ENCODE results near the gene SKAP2.
"Not testable (repeated sequence)": the region's sequence is repeated elsewhere in the genome, so short reads cannot be mapped to it uniquely, and the experiment has no call there.

The SKAP2 gene

DNA sequence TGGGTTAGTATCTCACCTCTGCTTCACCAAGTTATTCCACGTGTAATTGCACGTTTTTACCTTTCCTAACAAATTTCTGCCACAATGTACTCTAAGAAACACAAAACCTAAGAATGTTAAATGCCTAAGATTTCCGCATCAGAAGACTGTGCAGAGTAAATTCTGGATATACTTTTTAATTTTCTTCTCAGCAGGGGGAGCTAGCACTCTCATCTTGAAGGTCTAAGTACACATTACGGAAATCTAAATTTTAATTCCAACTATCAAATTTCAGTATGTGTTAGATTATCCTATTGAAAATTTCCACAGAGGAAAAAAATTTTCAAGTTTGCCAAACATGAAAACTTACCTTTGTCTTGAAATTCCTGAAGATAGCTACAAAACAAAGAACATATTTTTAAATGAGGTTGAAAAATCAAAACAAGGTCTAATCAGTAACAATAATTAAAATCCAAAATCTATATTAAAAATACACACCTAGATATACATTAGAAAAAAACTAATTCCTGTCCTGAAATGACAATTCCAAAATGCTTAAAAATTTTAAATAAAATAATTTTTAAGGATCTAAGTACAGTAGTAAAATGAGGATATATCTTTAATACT is 10.5 kb downstream of the SKAP2 start:
- no peaks in the 10 kb centered on the region for H3K36me3 ChIP-seq (ENCODE audit: insufficient read depth, low read length)
- H3K27me3 ChIP-seq (ENCODE audit: insufficient read depth, low read length), result peaks cover 25% of the 10 kb centered on the region
- no peaks in the 10 kb centered on the region for H3K9me3 ChIP-seq (ENCODE audit: low read length)
- H2AFZ ChIP-seq (ENCODE audit: low read depth, low read length), result no peak overlapping the region
- no peak overlapping the region for H3K4me3 ChIP-seq (ENCODE audit: low read length)
- peaks cover 10% of the 10 kb centered on the region for H3K4me1 ChIP-seq (ENCODE audit: insufficient read depth, low read length)

DNA sequence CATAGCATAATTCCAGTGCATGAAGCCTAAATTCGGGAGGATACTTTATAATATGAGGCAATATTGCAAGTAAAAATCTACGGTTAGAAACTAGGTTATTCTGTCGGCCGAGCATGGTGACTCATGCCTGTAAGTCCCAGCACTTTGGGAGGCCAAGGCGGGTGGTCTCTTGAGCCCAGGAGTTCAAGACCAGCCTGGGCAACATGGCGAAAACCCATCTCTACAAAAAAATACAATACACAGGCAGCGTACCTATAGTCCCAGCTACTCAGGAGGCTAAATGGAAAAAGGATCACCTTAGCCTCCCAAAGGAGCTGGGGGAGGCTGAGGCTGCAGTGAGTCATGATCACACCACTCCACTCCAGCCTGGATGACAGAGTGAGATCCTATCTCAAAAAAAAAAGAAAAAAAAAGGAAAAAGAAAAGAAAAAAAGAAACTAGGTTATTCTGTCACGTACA is 14.2 kb downstream of the SKAP2 start:
- Histone ChIP-seq H3K4me3 (ENCODE audit: low read length) (no peak overlapping the region), H3K4me1 (ENCODE audit: insufficient read depth, low read length) (no peaks in the 10 kb centered on the region), H3K36me3 (ENCODE audit: insufficient read depth, low read length) (no peaks in the 10 kb centered on the region), H2AFZ (ENCODE audit: low read depth, low read length) (no peak overlapping the region), H3K27me3 (ENCODE audit: insufficient read depth, low read length) (no peaks in the 10 kb centered on the region), H3K9me3 (ENCODE audit: low read length) (no peaks in the 10 kb centered on the region)

DNA sequence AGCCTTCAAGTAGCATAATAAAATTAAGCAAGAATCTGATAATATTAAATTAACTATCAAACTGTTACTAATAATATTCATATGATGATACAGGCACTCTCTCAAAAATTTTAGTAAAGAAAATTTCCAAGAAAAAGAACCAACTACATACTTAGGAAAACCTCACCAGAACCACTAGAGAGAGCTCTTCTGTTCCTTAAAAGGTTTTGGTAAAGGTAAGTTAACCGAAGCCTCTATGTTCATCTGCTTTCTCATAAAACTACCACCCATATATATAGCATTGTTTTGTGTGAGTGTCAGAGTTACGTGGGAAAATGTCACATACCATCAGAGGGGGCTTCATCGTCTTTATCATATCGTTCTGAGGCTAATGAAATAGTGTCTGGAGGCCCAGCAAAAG is 20.7 kb downstream of the SKAP2 start:
- Histone ChIP-seq H3K27me3 (ENCODE audit: insufficient read depth, low read length) (no peaks in the 10 kb centered on the region), H2AFZ (ENCODE audit: low read depth, low read length) (no peak overlapping the region), H3K9me3 (ENCODE audit: low read length) (no peaks in the 10 kb centered on the region), H3K36me3 (ENCODE audit: insufficient read depth, low read length) (no peaks in the 10 kb centered on the region), H3K4me3 (ENCODE audit: low read length) (no peak overlapping the region), H3K4me1 (ENCODE audit: insufficient read depth, low read length) (no peaks in the 10 kb centered on the region)

GRCh38 chr7:26842897-26843296 is 21.5 kb downstream of the SKAP2 start:
- Histone ChIP-seq H3K4me3 (ENCODE audit: low read length) (no peak overlapping the region), H3K9me3 (ENCODE audit: low read length) (no peaks in the 10 kb centered on the region), H3K36me3 (ENCODE audit: insufficient read depth, low read length) (no peaks in the 10 kb centered on the region), H3K27me3 (ENCODE audit: insufficient read depth, low read length) (no peaks in the 10 kb centered on the region), H2AFZ (ENCODE audit: low read depth, low read length) (no peak overlapping the region), H3K4me1 (ENCODE audit: insufficient read depth, low read length) (no peaks in the 10 kb centered on the region)

DNA sequence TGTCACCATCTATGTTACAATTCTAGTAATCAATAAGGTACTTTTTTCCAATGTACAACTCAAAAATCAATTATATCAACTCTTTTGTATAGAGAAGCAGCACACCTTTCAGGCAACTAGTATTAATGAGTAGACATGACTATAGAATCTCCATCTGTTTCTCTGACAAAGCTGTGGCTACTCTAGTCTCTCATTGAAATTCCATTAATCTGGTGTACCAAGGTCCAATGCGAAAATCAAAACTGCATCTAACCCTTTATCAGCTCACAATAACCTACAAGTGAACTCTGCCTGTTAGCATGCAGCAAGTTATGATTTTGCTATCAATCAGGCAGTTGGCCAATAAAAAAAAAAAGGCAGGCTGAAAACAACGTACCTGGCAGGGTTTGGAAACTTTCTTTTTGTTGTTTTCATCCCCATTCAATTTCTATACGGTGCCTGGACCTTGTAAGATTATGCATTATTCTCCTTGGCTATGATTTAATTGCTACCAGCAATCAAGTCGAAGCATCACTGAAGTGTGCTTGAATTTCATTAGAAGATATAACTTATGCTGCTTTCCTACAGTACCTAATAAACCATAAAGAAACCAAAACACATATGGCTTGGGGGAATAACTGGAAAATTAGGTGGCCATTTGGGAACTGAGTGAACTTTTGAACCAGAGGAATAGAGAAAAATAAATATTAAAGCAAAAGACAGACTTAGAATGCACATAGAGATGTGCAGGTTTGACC is 23.2 kb downstream of the SKAP2 start:
- no peaks in the 10 kb centered on the region for H3K9me3 ChIP-seq (ENCODE audit: low read length)
- H3K4me1 ChIP-seq (ENCODE audit: insufficient read depth, low read length), result no peaks in the 10 kb centered on the region
- no peak overlapping the region for H3K4me3 ChIP-seq (ENCODE audit: low read length)
- H3K36me3 ChIP-seq (ENCODE audit: insufficient read depth, low read length), result no peaks in the 10 kb centered on the region
- H3K27me3 ChIP-seq (ENCODE audit: insufficient read depth, low read length), result no peaks in the 10 kb centered on the region
- no peak overlapping the region for H2AFZ ChIP-seq (ENCODE audit: low read depth, low read length)

DNA sequence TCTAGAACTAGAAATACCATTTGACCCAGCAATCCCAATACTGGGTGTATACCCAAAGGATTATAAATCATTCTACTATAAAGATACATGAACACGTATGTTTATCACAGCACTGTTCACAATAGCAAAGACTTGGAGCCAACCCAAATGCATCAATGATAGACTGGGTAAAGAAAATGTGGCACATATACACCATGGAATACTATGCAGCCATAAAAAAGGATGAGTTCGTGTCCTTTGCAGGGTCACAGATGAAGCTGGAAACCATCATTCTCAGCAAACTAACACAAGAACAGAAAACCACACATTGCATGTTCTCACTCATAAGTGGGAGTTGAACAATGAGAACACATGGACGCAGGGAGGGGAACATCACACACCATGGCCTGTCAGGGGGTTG is 27.6 kb downstream of the SKAP2 start:
- H3K36me3 ChIP-seq (ENCODE audit: insufficient read depth, low read length), result not testable (repeated sequence)

DNA sequence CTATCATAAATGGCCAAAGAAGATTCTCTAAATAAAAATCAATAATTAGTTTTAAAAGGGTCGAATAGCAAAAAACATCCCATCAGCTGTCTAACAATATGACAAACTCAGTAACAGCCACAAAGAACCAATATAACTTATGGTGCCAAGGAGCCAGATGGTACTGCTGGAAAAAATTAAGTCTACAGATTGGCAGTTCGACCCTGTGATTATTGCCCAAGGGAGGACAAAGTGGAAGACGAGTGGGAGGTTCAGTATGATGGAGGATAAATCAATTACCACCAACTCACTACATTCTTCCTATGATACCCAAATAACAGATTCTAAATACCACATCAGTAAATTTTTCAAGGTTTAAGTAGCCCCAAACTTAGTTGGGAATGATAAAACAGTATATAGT is 49.0 kb downstream of the SKAP2 start:
- Histone ChIP-seq H3K4me3 (ENCODE audit: low read length) (no peak overlapping the region), H2AFZ (ENCODE audit: low read depth, low read length) (no peak overlapping the region), H3K36me3 (ENCODE audit: insufficient read depth, low read length) (no peaks in the 10 kb centered on the region), H3K27me3 (ENCODE audit: insufficient read depth, low read length) (no peaks in the 10 kb centered on the region), H3K9me3 (ENCODE audit: low read length) (no peaks in the 10 kb centered on the region), H3K4me1 (ENCODE audit: insufficient read depth, low read length) (peaks cover 41% of the 10 kb centered on the region)

More for the DNA sequence above, 27.6 kb downstream of the SKAP2 start:
- H3K4me1 ChIP-seq (ENCODE audit: insufficient read depth, low read length); H3K4me3 ChIP-seq (ENCODE audit: low read length); H3K9me3 ChIP-seq (ENCODE audit: low read length); H2AFZ ChIP-seq (ENCODE audit: low read depth, low read length); H3K27me3 ChIP-seq (ENCODE audit: insufficient read depth, low read length): not testable (repeated sequence)

DNA sequence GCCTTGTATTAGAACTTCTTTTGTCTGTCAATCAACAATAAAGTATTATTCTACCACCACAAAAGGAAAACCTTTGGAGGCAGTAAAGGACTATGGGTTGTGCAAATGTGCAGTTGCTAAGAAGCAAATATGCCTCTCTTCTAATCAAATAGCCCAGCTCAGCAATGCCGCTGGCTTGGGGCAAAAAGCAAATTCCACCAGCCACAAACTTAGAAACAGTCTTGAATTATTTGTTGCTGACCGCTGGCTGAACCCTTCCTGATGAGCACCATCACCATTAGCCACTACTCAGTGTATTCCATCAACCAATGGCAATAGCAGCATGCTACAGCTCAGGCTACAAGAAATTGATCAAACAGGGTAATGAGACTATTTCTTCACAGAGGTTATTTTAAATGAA is 51.0 kb downstream of the SKAP2 start:
- H3K4me1 ChIP-seq (ENCODE audit: insufficient read depth, low read length), result peaks cover 41% of the 10 kb centered on the region
- H3K36me3 ChIP-seq (ENCODE audit: insufficient read depth, low read length), result no peaks in the 10 kb centered on the region
- H2AFZ ChIP-seq (ENCODE audit: low read depth, low read length), result no peak overlapping the region
- no peaks in the 10 kb centered on the region for H3K9me3 ChIP-seq (ENCODE audit: low read length)
- H3K27me3 ChIP-seq (ENCODE audit: insufficient read depth, low read length), result no peaks in the 10 kb centered on the region
- H3K4me3 ChIP-seq (ENCODE audit: low read length), result no peak overlapping the region

DNA sequence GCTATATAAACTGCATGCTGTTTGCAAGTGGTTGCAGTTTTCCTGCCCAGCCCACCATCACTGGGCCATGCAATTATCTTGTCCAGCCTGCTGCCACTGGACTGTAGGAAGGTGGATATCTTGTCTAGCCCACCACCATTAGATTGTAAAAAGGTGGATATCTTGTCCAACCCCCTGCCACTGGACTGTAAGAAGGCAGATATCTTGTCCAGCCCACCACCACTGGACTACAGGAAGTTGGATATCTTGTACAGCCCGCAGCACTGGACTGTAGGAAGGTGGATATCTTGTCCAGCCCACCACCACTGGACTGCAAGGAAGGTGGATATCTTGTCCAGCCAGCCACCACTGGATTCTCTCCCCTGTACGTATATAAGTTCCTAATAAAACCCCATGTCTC is 69.8 kb downstream of the SKAP2 start:
- no peaks in the 10 kb centered on the region for H3K27me3 ChIP-seq (ENCODE audit: insufficient read depth, low read length)
- no peaks in the 10 kb centered on the region for H3K36me3 ChIP-seq (ENCODE audit: insufficient read depth, low read length)
- H3K9me3 ChIP-seq (ENCODE audit: low read length), result no peaks in the 10 kb centered on the region
- no peak overlapping the region for H2AFZ ChIP-seq (ENCODE audit: low read depth, low read length)
- H3K4me3 ChIP-seq (ENCODE audit: low read length), result no peak overlapping the region
- H3K4me1 ChIP-seq (ENCODE audit: insufficient read depth, low read length), result no peaks in the 10 kb centered on the region

- no peaks in the 10 kb centered on the region for H3K4me1 ChIP-seq (ENCODE audit: insufficient read depth, low read length)
- H2AFZ ChIP-seq (ENCODE audit: low read depth, low read length), result no peak overlapping the region
- no peaks in the 10 kb centered on the region for H3K9me3 ChIP-seq (ENCODE audit: low read length)
- no peaks in the 10 kb centered on the region for H3K27me3 ChIP-seq (ENCODE audit: insufficient read depth, low read length)
- H3K4me3 ChIP-seq (ENCODE audit: low read length), result no peak overlapping the region
- no peaks in the 10 kb centered on the region for H3K36me3 ChIP-seq (ENCODE audit: insufficient read depth, low read length)
Observed at GRCh38 chr7:26792576-26792975, 71.8 kb downstream of the SKAP2 start.

- no peaks in the 10 kb centered on the region for H3K4me1 ChIP-seq (ENCODE audit: insufficient read depth, low read length)
Observed at GRCh38 chr7:26792006-26792405, 72.4 kb downstream of the SKAP2 start.

DNA sequence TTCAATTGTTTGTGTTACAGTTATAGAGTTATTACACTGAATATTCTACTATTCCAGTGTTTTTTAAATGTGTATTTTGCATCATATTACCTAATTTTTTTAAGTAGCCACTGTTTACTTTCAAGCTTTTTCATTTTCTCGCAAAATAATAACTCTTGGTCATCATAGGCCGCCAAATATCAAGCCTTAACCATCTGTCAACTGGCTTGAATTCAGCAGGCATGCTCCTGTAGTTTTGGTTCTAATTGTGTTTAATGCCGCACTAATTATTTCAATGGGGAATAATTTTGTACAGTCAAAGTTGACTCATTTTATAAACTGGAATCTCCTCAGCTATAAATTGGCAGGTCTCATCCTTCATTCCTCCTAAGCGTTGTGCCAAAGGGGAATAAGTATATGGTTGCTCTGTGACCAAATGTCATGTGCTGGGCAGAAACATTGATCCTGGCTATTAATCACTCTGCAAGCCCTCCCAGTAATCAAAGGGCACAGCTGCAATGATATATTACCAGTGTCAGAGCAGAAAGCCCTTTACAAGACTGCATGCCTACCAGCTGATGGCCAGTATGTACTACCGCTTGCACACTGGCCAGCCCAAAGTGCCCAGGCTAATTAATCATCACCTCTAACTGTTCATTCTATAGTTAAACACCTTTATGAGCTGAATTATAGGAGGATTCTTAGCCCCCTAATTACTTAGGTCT is 74.8 kb downstream of the SKAP2 start:
- H2AFZ ChIP-seq (ENCODE audit: low read depth, low read length), result no peak overlapping the region
- no peak overlapping the region for H3K4me3 ChIP-seq (ENCODE audit: low read length)
- no peaks in the 10 kb centered on the region for H3K36me3 ChIP-seq (ENCODE audit: insufficient read depth, low read length)
- no peaks in the 10 kb centered on the region for H3K27me3 ChIP-seq (ENCODE audit: insufficient read depth, low read length)
- H3K9me3 ChIP-seq (ENCODE audit: low read length), result no peaks in the 10 kb centered on the region
- H3K4me1 ChIP-seq (ENCODE audit: insufficient read depth, low read length), result peaks cover 5% of the 10 kb centered on the region

More at GRCh38 chr7:26792006-26792405, 72.4 kb downstream of the SKAP2 start:
- no peak overlapping the region for H2AFZ ChIP-seq (ENCODE audit: low read depth, low read length)
- no peaks in the 10 kb centered on the region for H3K27me3 ChIP-seq (ENCODE audit: insufficient read depth, low read length)
- no peak overlapping the region for H3K4me3 ChIP-seq (ENCODE audit: low read length)
- no peaks in the 10 kb centered on the region for H3K9me3 ChIP-seq (ENCODE audit: low read length)
- no peaks in the 10 kb centered on the region for H3K36me3 ChIP-seq (ENCODE audit: insufficient read depth, low read length)

DNA sequence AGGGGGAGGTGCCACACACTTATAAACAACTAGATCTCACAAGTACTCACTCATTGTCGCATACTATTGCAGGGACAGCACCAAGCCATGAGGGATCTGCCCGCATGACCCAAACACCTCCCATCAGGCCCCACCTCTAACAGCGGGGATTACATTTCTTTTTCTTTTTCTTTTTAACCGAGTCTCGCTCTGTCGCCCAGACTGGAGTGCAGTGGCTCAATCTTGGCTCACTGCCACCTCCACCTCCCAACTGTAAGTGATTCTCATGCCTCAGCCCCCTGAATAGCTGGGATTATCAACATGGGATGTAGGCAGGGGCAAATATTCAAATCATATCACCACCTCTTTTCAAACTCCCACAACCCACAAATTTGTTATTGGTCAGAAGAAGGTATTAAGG is 76.7 kb downstream of the SKAP2 start:
- H3K4me3 ChIP-seq (ENCODE audit: low read length), result no peak overlapping the region
- no peaks in the 10 kb centered on the region for H3K9me3 ChIP-seq (ENCODE audit: low read length)
- no peak overlapping the region for H2AFZ ChIP-seq (ENCODE audit: low read depth, low read length)
- H3K27me3 ChIP-seq (ENCODE audit: insufficient read depth, low read length), result no peaks in the 10 kb centered on the region
- no peaks in the 10 kb centered on the region for H3K36me3 ChIP-seq (ENCODE audit: insufficient read depth, low read length)
- H3K4me1 ChIP-seq (ENCODE audit: insufficient read depth, low read length), result peaks cover 5% of the 10 kb centered on the region
